ENCODE results near the gene IMP4. TPM values are rescaled to one million over a fixed set of nuclear protein-coding genes. Genes with fewer than 3 reads are reported as not detected.

Gene IMP4
- total and polyA plus RNA-seq, 2 of the 8 experiments (the other 6 are each of a cell fraction or from before 2014, with no cell fraction given) = 96.8 to 194 TPM

DNA sequence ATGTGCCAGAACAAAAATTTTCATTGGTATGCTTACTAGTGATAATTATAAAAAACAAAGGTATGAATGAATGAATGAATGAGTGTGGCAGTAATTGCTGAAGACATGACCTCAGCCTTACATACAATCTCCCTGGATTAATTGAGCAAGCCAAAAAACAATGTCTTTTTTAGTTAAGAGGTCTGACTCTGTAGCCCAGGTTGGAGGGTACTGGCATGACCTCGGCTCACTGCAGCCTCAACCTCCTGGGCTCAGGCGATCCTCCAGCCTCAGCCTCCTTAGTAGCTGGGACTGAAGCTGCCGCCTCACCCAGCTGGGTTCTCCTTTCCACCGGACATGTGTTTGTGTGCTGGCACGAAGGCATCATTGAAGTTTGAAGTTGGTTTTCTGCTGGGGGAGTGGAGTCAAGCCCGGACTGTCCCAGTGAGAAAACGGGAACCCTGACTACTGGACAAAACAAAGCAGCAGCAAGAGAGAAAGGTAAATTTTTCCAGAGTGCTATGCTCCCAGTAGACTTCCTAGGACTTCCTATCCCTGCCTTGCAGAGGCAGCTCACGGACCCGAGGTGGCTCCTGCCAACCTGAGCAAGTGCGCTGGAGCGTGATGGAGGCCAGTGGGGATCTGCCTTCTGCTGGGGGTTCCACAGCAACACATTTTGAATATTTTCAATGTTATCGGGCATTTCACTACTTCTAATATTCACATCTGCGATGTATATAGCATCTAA is 6.4 kb upstream of the IMP4 start (continued):
- TF ChIP-seq, protein P1, sequence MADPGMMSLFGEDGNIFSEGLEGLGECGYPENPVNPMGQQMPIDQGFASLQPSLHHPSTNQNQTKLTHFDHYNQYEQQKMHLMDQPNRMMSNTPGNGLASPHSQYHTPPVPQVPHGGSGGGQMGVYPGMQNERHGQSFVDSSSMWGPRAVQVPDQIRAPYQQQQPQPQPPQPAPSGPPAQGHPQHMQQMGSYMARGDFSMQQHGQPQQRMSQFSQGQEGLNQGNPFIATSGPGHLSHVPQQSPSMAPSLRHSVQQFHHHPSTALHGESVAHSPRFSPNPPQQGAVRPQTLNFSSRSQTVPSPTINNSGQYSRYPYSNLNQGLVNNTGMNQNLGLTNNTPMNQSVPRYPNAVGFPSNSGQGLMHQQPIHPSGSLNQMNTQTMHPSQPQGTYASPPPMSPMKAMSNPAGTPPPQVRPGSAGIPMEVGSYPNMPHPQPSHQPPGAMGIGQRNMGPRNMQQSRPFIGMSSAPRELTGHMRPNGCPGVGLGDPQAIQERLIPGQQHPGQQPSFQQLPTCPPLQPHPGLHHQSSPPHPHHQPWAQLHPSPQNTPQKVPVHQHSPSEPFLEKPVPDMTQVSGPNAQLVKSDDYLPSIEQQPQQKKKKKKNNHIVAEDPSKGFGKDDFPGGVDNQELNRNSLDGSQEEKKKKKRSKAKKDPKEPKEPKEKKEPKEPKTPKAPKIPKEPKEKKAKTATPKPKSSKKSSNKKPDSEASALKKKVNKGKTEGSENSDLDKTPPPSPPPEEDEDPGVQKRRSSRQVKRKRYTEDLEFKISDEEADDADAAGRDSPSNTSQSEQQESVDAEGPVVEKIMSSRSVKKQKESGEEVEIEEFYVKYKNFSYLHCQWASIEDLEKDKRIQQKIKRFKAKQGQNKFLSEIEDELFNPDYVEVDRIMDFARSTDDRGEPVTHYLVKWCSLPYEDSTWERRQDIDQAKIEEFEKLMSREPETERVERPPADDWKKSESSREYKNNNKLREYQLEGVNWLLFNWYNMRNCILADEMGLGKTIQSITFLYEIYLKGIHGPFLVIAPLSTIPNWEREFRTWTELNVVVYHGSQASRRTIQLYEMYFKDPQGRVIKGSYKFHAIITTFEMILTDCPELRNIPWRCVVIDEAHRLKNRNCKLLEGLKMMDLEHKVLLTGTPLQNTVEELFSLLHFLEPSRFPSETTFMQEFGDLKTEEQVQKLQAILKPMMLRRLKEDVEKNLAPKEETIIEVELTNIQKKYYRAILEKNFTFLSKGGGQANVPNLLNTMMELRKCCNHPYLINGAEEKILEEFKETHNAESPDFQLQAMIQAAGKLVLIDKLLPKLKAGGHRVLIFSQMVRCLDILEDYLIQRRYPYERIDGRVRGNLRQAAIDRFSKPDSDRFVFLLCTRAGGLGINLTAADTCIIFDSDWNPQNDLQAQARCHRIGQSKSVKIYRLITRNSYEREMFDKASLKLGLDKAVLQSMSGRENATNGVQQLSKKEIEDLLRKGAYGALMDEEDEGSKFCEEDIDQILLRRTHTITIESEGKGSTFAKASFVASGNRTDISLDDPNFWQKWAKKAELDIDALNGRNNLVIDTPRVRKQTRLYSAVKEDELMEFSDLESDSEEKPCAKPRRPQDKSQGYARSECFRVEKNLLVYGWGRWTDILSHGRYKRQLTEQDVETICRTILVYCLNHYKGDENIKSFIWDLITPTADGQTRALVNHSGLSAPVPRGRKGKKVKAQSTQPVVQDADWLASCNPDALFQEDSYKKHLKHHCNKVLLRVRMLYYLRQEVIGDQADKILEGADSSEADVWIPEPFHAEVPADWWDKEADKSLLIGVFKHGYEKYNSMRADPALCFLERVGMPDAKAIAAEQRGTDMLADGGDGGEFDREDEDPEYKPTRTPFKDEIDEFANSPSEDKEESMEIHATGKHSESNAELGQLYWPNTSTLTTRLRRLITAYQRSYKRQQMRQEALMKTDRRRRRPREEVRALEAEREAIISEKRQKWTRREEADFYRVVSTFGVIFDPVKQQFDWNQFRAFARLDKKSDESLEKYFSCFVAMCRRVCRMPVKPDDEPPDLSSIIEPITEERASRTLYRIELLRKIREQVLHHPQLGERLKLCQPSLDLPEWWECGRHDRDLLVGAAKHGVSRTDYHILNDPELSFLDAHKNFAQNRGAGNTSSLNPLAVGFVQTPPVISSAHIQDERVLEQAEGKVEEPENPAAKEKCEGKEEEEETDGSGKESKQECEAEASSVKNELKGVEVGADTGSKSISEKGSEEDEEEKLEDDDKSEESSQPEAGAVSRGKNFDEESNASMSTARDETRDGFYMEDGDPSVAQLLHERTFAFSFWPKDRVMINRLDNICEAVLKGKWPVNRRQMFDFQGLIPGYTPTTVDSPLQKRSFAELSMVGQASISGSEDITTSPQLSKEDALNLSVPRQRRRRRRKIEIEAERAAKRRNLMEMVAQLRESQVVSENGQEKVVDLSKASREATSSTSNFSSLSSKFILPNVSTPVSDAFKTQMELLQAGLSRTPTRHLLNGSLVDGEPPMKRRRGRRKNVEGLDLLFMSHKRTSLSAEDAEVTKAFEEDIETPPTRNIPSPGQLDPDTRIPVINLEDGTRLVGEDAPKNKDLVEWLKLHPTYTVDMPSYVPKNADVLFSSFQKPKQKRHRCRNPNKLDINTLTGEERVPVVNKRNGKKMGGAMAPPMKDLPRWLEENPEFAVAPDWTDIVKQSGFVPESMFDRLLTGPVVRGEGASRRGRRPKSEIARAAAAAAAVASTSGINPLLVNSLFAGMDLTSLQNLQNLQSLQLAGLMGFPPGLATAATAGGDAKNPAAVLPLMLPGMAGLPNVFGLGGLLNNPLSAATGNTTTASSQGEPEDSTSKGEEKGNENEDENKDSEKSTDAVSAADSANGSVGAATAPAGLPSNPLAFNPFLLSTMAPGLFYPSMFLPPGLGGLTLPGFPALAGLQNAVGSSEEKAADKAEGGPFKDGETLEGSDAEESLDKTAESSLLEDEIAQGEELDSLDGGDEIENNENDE (IDR thresholded peaks at IDR 0.05; ENCODE audit: insufficient replicate concordance, low read length) = no peak
- TF ChIP-seq PHF8 (conservative IDR thresholded peaks at IDR 0.05; ENCODE audit: low read depth, low read length) (no peak), NRF1 (IDR thresholded peaks at IDR 0.05; ENCODE audit: low read depth, low read length) (no peak), NANOG (IDR thresholded peaks at IDR 0.05; ENCODE audit: insufficient read depth, low read depth, low read length, poor library complexity, severe bottlenecking) (no peak), TAF7 (optimal IDR thresholded peaks at IDR 0.05; ENCODE audit: borderline replicate concordance, low read depth, low read length) (no peak), YY1 (IDR thresholded peaks at IDR 0.05; ENCODE audit: low read depth, low read length) (no peak), TAF1 (IDR thresholded peaks at IDR 0.05; ENCODE audit: low read depth, low read length) (no peak), ASH2L (IDR thresholded peaks at IDR 0.05; ENCODE audit: low read length) (no peak)
- TF ChIP-seq, protein P2, sequence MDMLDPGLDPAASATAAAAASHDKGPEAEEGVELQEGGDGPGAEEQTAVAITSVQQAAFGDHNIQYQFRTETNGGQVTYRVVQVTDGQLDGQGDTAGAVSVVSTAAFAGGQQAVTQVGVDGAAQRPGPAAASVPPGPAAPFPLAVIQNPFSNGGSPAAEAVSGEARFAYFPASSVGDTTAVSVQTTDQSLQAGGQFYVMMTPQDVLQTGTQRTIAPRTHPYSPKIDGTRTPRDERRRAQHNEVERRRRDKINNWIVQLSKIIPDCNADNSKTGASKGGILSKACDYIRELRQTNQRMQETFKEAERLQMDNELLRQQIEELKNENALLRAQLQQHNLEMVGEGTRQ (IDR thresholded peaks at IDR 0.05; ENCODE audit: low read length) = no peak

Measured in H1 (cell line).